ENCODE results near the gene RPTOR.

Gene RPTOR

DNA sequence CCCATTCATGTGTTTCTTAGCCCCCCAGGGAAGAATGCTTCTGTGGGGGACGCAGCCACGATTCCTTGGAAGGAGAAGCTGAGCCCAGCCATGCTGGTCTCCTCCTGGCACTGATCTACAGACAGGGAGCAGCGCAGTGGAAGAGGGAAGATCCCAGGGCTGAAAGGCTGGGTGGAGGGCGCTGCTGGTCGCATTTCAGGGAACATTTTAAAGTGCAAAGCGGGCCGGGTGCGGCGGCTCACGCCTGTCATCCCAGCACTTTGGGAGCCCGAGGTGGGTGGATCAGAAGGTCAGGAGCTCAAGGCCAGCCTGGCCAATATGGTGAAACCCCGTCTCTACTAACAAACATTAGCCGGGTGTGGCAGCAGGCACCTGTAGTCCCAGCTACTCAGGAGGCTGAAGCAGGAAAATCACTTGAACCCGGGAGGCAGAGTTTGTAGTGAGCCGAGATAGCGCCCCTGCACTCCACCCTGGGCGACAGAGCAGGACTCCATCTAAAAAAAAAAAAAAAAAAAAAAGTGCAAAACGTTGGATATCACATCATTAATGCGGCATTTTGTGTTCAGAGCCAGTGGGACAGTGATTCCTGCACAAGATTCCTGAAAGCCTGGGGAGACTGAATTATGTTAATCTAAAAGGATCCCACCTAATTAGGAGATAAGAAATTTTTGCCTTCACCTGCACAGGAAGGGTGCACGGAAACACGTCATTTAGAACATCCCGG, 446.4 kb downstream of the RPTOR start:
- WGBS: 69% methylated on average over 21 of the region's 22 CpGs
- Histone ChIP-seq H3K27ac (ENCODE audit: low read depth, low read length) (no peak overlapping the region), H3K9ac (ENCODE audit: low read depth, low read length) (0 out of 2 replicates have a peak overlapping the region, but pooled peaks have one; percentile 51)

DNA sequence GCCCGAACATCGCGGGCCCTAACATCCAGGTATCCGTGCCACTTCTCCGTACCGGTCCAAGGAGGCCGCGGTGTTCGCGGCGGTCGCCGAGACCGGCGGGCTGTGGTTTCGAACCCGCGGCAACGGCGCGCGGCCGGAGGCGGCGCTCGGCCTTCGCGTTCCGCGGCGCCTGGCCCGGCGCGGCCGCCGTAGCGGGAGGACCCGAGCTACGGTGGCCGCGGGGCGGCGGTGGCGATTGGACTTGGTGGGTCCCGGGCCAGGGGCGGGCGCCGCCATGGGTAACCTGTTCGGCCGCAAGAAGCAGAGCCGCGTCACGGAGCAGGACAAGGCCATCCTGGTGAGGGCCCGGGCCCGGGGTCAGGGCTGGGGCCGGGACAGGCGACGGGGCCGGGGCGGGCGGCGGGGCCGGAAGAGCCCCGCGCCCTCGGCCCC, 447.0 kb downstream of the RPTOR start, which contains the start of gene CHMP6:
Gene CHMP6, plus strand, starts transcription at position 197 of the 432 bp plus-strand sequence. Its CDS starts 78 bp downstream, at position 275.
- no peak within 1 kb of the TSS for H3K27ac ChIP-seq (ENCODE audit: low read depth, low read length)

More for the DNA sequence above, 446.4 kb downstream of the RPTOR start:
- Histone ChIP-seq H3K4me3 (ENCODE audit: low read length) (peak overlapping the region; percentile 77), H3K9me3 (ENCODE audit: insufficient read depth, low read depth, low read length) (no peaks in the 10 kb centered on the region), H3K27me3 (ENCODE audit: insufficient read depth, low read length) (peaks cover 8% of the 10 kb centered on the region), H3K4me1 (ENCODE audit: insufficient read depth, low read length) (peaks cover 6% of the 10 kb centered on the region; the same call in 1 of the 2 replicates), H3K36me3 (ENCODE audit: insufficient read depth, low read length) (peaks cover 7% of the 10 kb centered on the region)

GRCh38 chr17:80992077-80992947, 447.7 kb downstream of the RPTOR start:
- WGBS: 5% methylated on average over 90 of the region's 90 CpGs
- Histone ChIP-seq H3K9ac (ENCODE audit: low read depth, low read length) (peak overlapping the region; percentile 76), H3K4me3 (ENCODE audit: low read length) (peak overlapping the region; percentile 77), H3K9me3 (ENCODE audit: insufficient read depth, low read depth, low read length) (no peaks in the 10 kb centered on the region), H3K36me3 (ENCODE audit: insufficient read depth, low read length) (peaks cover 19% of the 10 kb centered on the region), H3K27me3 (ENCODE audit: insufficient read depth, low read length) (peaks cover 8% of the 10 kb centered on the region), H3K27ac (ENCODE audit: low read depth, low read length) (no peak overlapping the region), H3K4me1 (ENCODE audit: insufficient read depth, low read length) (peaks cover 6% of the 10 kb centered on the region; the same call in 1 of the 2 replicates)

More for the DNA sequence above, 447.0 kb downstream of the RPTOR start, which contains the start of gene CHMP6:
- peaks cover 8% of the 10 kb centered on the region for H3K27me3 ChIP-seq (ENCODE audit: insufficient read depth, low read length)
- WGBS: under 1% methylated on average over 66 of the region's 66 CpGs
- H3K4me1 ChIP-seq (ENCODE audit: insufficient read depth, low read length): peaks cover 6% of the 10 kb centered on the region; the same call in 1 of the 2 replicates
- peaks cover 13% of the 10 kb centered on the region for H3K36me3 ChIP-seq (ENCODE audit: insufficient read depth, low read length)
- H3K4me3 ChIP-seq (ENCODE audit: low read length): peak within 1 kb of the TSS; percentile 77
- no peaks in the 10 kb centered on the region for H3K9me3 ChIP-seq (ENCODE audit: insufficient read depth, low read depth, low read length)
- peak within 1 kb of the TSS; percentile 76 for H3K9ac ChIP-seq (ENCODE audit: low read depth, low read length)

DNA sequence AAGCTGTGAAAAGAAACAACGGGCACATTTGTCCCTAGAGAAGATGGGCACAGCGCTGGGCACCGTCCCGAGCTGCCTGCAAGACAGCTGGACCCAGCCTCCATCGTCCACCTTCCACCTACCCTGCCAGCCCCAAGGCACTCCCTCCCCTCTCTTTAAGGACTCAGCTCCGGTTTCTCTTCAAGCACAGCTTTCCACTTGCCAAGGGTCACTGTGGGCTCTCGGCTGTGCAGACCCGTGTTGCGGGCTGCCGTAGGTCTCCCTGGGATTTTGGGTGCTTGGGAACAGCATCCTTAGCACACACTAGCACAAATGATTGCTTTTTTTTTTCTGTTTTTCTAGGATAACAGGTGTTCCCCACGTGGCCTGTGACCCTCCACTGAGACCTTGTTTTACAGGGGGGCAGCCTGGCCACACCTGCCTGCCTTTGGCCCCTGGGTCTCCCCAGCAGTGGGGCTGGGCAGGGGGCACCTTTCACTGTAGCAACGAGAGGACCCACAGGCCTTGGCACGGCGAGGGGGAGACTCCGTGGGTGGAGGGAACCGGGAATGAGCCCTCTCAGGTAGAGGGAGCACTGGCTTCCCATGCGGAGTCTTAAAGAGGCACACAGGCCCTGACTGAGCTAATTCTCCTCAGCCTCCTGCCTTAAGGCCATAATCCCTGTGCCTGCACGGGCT, 448.4 kb downstream of the RPTOR start:
- Histone ChIP-seq H3K27me3 (ENCODE audit: insufficient read depth, low read length) (peaks cover 8% of the 10 kb centered on the region), H3K9ac (ENCODE audit: low read depth, low read length) (peak overlapping the region; percentile 76; the same call in 1 of the 2 replicates), H3K36me3 (ENCODE audit: insufficient read depth, low read length) (peaks cover 20% of the 10 kb centered on the region), H3K4me1 (ENCODE audit: insufficient read depth, low read length) (peaks cover 6% of the 10 kb centered on the region; the same call in 1 of the 2 replicates), H3K9me3 (ENCODE audit: insufficient read depth, low read depth, low read length) (no peaks in the 10 kb centered on the region), H3K27ac (ENCODE audit: low read depth, low read length) (no peak overlapping the region), H3K4me3 (ENCODE audit: low read length) (peak overlapping the region; percentile 77)
- 79% methylated on average over 18 of the region's 18 CpGs for WGBS

DNA sequence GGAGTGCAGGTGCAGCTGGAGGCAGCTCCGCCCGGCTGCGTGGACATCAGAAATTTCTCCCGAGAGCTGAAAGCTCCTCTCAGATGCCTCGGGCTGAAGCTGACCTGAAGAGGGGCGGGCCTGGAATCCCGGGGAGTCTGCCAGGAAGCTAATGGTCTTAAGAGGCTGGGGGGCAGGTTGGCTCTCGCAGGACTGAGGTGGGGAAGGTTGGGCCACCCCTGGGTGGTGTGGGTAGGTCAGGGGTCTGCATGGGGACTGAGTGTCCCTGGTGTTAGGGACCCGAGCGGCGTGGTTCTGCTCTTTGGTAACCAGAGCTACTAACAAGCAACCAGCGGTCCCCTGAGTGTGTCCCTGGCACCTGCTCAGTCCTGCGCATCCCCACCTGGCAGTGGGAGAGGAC, 450.5 kb downstream of the RPTOR start:
- peaks cover 8% of the 10 kb centered on the region for H3K27me3 ChIP-seq (ENCODE audit: insufficient read depth, low read length)
- H3K27ac ChIP-seq (ENCODE audit: low read depth, low read length): no peak overlapping the region
- WGBS: 95% methylated on average over 13 of the region's 13 CpGs
- no peaks in the 10 kb centered on the region for H3K9me3 ChIP-seq (ENCODE audit: insufficient read depth, low read depth, low read length)
- H3K4me1 ChIP-seq (ENCODE audit: insufficient read depth, low read length): peaks cover 6% of the 10 kb centered on the region; the same call in 1 of the 2 replicates
- H3K9ac ChIP-seq (ENCODE audit: low read depth, low read length): no peak overlapping the region
- H3K36me3 ChIP-seq (ENCODE audit: insufficient read depth, low read length): peaks cover 33% of the 10 kb centered on the region
- H3K4me3 ChIP-seq (ENCODE audit: low read length): no peak overlapping the region

- H3K4me1 ChIP-seq (ENCODE audit: insufficient read depth, low read length): peaks cover 6% of the 10 kb centered on the region; the same call in 1 of the 2 replicates
- H3K27me3 ChIP-seq (ENCODE audit: insufficient read depth, low read length): peaks cover 8% of the 10 kb centered on the region
- H3K9me3 ChIP-seq (ENCODE audit: insufficient read depth, low read depth, low read length): no peaks in the 10 kb centered on the region
- H3K36me3 ChIP-seq (ENCODE audit: insufficient read depth, low read length): peaks cover 33% of the 10 kb centered on the region
- WGBS: 97% methylated on average over 25 of the region's 25 CpGs
- no peak overlapping the region for H3K9ac ChIP-seq (ENCODE audit: low read depth, low read length)
- H3K27ac ChIP-seq (ENCODE audit: low read depth, low read length): no peak overlapping the region
- no peak overlapping the region for H3K4me3 ChIP-seq (ENCODE audit: low read length)
These were observed 452.0 kb downstream of the RPTOR start for GRCh38 chr17:80996422-80997305.

DNA sequence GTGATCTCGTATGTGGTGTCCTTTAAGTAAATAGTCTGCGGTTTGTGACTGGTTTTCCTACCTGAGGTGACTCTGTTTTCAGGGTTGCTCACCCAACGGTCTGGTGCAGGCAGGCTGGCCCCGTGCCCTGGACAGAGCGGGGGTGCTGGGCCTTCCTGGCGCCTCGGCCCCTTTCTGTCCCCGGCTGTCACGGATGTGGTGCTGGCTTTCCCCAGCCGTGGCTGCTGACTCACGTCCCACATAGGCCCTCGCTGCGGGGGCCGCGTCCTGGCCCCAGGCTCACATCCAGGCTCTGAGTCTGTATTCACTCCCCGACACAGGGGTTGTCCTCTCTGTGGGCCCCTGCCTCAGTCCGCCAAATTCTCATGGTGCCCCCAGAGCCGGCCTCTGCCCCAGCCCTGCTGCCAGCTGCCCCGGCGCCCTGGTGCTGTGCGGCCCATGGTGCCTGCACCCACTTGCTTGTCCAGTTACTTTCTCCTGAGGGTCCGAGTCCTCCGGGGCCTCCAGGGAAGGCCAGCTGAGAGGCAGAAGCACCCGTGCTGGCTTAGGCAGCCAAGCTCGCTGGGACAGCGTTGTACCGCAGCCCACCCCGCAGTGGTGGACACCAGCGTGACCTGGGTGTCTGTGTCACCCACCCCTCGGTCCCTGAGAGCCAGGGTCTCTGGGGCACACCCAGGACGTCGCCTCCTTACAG, 452.9 kb downstream of the RPTOR start:
- 95% methylated on average over 32 of the region's 32 CpGs for WGBS

GRCh38 chr17:80998118-80998747, 453.6 kb downstream of the RPTOR start:
- H3K36me3 ChIP-seq (ENCODE audit: insufficient read depth, low read length): peaks cover 33% of the 10 kb centered on the region
- H3K27me3 ChIP-seq (ENCODE audit: insufficient read depth, low read length): peaks cover 10% of the 10 kb centered on the region
- no peaks in the 10 kb centered on the region for H3K4me1 ChIP-seq (ENCODE audit: insufficient read depth, low read length)
- H3K9me3 ChIP-seq (ENCODE audit: insufficient read depth, low read depth, low read length): no peaks in the 10 kb centered on the region
- H3K9ac ChIP-seq (ENCODE audit: low read depth, low read length): no peak overlapping the region
- no peak overlapping the region for H3K27ac ChIP-seq (ENCODE audit: low read depth, low read length)
- H3K4me3 ChIP-seq (ENCODE audit: low read length): no peak overlapping the region
- 95% methylated on average over 19 of the region's 19 CpGs for WGBS

More for the DNA sequence above, 452.9 kb downstream of the RPTOR start:
- Histone ChIP-seq H3K9me3 (ENCODE audit: insufficient read depth, low read depth, low read length) (no peaks in the 10 kb centered on the region), H3K4me1 (ENCODE audit: insufficient read depth, low read length) (peaks cover 5% of the 10 kb centered on the region; the same call in 1 of the 2 replicates), H3K36me3 (ENCODE audit: insufficient read depth, low read length) (peaks cover 33% of the 10 kb centered on the region), H3K9ac (ENCODE audit: low read depth, low read length) (no peak overlapping the region), H3K4me3 (ENCODE audit: low read length) (no peak overlapping the region), H3K27ac (ENCODE audit: low read depth, low read length) (no peak overlapping the region), H3K27me3 (ENCODE audit: insufficient read depth, low read length) (peaks cover 9% of the 10 kb centered on the region)

DNA sequence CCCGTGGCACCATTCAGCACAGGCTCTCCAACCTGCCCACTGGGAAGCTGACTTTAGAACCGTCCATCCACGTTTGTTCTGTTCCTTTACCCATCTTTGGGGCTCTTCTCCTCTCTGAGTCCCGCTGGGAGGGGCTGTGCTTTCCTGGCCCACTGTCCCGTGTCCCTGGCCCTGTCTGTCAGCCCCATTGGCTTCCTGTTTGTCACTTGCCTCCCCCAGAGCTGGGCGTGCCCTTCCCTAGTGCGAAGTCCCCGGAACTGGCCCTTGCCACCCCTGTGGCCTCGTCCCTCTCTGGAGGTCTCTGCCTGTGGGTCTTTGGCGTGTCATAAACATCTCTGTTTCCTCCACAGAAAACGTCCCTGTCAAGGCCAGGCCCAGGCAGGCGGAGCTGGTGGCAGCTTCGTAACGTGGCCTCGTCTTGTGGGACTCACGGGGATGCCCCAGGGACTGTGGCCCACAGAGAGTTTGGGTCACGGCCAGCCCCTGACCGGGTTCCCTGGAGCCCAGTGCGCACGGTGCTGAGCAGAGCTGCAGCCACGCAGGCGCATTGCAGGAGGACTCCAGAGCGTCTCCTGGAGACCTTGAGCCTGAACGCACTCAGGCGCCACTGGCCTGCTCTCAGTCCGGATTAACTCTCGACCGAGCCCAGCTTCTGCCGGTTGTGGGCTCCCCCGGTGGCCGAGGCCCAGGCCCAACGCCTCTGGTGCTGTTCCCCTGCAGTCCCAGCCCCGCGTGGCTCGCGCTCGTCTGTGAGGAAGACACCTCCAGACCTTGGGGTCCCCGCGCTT, 454.3 kb downstream of the RPTOR start:
- Histone ChIP-seq H3K27ac (ENCODE audit: low read depth, low read length) (no peak overlapping the region), H3K4me1 (ENCODE audit: insufficient read depth, low read length) (no peaks in the 10 kb centered on the region), H3K36me3 (ENCODE audit: insufficient read depth, low read length) (peaks cover 33% of the 10 kb centered on the region), H3K27me3 (ENCODE audit: insufficient read depth, low read length) (peaks cover 17% of the 10 kb centered on the region), H3K4me3 (ENCODE audit: low read length) (no peak overlapping the region), H3K9me3 (ENCODE audit: insufficient read depth, low read depth, low read length) (no peaks in the 10 kb centered on the region), H3K9ac (ENCODE audit: low read depth, low read length) (no peak overlapping the region)
- WGBS: 94% methylated on average over 39 of the region's 39 CpGs
